ENCODE results near the gene FSTL5. TPM values are rescaled to one million over a fixed set of nuclear protein-coding genes. Genes with fewer than 3 reads are reported as not detected.
A peak's percentile ranks its signal among the peaks of the same experiment; 100 is the strongest.

The FSTL5 gene
- total and polyA plus RNA-seq, 4 donors = 0.01 to 0.08 TPM; not detected in 2

GRCh38 chr4:161642708-161643107 is 521.1 kb downstream of the FSTL5 start:
- WGBS = 58% methylated on average over 1 of the region's 1 CpG
- H3K9me3 ChIP-seq (ENCODE audit: control insufficient read depth in 4 of 4, low read length in 3 of 4) = peaks cover 0 to 7% (median under 1%) of the 10 kb centered on the region in 4 donors
- no peaks in the 10 kb centered on the region for H3K4me1 ChIP-seq (ENCODE audit: control insufficient read depth in 4 of 4, insufficient read depth in 4 of 4, low read length in 3 of 4)
- no peak overlapping the region for H3K4me3 ChIP-seq (ENCODE audit: low read depth in 1 of 3, low read length in 3 of 3)
- no peaks in the 10 kb centered on the region for H3K36me3 ChIP-seq (ENCODE audit: control insufficient read depth in 4 of 4, insufficient read depth in 3 of 4, low read depth in 1 of 4, low read length in 3 of 4)
- TF ChIP-seq ZBTB33 (IDR thresholded peaks at IDR 0.05) (no peak), RAD21 (IDR thresholded peaks at IDR 0.05) (peak in 1 of 2 donors; percentile 20), RXRA (IDR thresholded peaks at IDR 0.05) (no peak), JUND (IDR thresholded peaks at IDR 0.05) (no peak), NR2F2 (IDR thresholded peaks at IDR 0.05) (no peak), FOXA1 (IDR thresholded peaks at IDR 0.05) (no peak), MAX (IDR thresholded peaks at IDR 0.05) (no peak), CTCF (IDR thresholded peaks at IDR 0.05; ENCODE audit: low read depth, low read length, missing input control) (no peak), EGR1 (IDR thresholded peaks at IDR 0.05; ENCODE audit: low read depth in 2 of 2) (no peak)
- no peak overlapping the region for H3K27ac ChIP-seq (ENCODE audit: low read depth in 1 of 2, low read length in 2 of 2)
- no peaks in the 10 kb centered on the region for H3K27me3 ChIP-seq (ENCODE audit: control insufficient read depth in 4 of 4, insufficient read depth in 4 of 4, low read length in 3 of 4)
- DNase-seq (ENCODE audit: low spot score) = no peak
- no peak overlapping the region for H3K9ac ChIP-seq (ENCODE audit: low read depth in 1 of 2, low read length in 2 of 2)

GRCh38 chr4:161629694-161630441 is 533.9 kb downstream of the FSTL5 start:
- 87% methylated on average over 14 of the region's 14 CpGs for WGBS

More at GRCh38 chr4:161629694-161630441, 533.9 kb downstream of the FSTL5 start:
- no peak for TF ChIP-seq JUND (IDR thresholded peaks at IDR 0.05)
- no peak for TF ChIP-seq CTCF (IDR thresholded peaks at IDR 0.05; ENCODE audit: low read depth, low read length, missing input control)
- TF ChIP-seq REST (IDR thresholded peaks at IDR 0.05) = no peak
- no peak for DNase-seq (ENCODE audit: low spot score)
- Histone ChIP-seq H3K4me1 (ENCODE audit: control insufficient read depth in 4 of 4, insufficient read depth in 4 of 4, low read length in 3 of 4) (no peaks in the 10 kb centered on the region), H3K27ac (ENCODE audit: low read depth in 1 of 2, low read length in 2 of 2) (no peak overlapping the region), H3K9ac (ENCODE audit: low read depth in 1 of 2, low read length in 2 of 2) (no peak overlapping the region), H3K9me3 (ENCODE audit: control insufficient read depth in 4 of 4, low read length in 3 of 4) (no peaks in the 10 kb centered on the region), H3K27me3 (ENCODE audit: control insufficient read depth in 4 of 4, insufficient read depth in 4 of 4, low read length in 3 of 4) (no peaks in the 10 kb centered on the region), H3K4me3 (ENCODE audit: low read depth in 1 of 3, low read length in 3 of 3) (no peak overlapping the region), H3K36me3 (ENCODE audit: control insufficient read depth in 4 of 4, insufficient read depth in 3 of 4, low read depth in 1 of 4, low read length in 3 of 4) (no peaks in the 10 kb centered on the region)
